ENCODE results near the gene ITGBL1.

Gene ITGBL1, protein sequence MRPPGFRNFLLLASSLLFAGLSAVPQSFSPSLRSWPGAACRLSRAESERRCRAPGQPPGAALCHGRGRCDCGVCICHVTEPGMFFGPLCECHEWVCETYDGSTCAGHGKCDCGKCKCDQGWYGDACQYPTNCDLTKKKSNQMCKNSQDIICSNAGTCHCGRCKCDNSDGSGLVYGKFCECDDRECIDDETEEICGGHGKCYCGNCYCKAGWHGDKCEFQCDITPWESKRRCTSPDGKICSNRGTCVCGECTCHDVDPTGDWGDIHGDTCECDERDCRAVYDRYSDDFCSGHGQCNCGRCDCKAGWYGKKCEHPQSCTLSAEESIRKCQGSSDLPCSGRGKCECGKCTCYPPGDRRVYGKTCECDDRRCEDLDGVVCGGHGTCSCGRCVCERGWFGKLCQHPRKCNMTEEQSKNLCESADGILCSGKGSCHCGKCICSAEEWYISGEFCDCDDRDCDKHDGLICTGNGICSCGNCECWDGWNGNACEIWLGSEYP

GRCh38 chr13:101452519-101453485 is at the start of gene ITGBL1:
Gene ITGBL1, plus strand, starts transcription at chr13:101452675. Its CDS starts 159 bp downstream, at chr13:101452834.
- H3K4me3 ChIP-seq (ENCODE audit: low read depth, low read length) = no peak within 1 kb of the TSS

DNA sequence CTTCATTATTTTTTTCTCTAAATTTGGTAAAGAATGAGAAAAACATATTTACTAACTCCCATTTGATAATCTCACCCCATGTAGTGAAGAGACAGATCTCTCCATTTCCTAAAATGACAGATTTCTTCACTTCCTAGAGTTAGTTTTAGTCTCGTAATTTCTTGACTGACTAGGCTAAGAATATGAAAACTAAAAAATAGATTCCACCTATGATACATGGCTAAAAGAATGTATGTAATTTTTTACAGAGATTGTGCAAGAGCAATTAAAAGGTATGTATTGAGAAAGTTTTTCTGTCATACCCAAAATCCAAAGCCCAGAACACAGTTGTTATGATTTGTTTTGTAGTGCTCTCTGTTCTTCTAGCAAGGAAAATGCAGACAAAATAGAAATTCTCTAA is 45.7 kb upstream of the ITGBL1 start:
- H3K4me3 ChIP-seq (ENCODE audit: low read depth, low read length) = no peak overlapping the region

DNA sequence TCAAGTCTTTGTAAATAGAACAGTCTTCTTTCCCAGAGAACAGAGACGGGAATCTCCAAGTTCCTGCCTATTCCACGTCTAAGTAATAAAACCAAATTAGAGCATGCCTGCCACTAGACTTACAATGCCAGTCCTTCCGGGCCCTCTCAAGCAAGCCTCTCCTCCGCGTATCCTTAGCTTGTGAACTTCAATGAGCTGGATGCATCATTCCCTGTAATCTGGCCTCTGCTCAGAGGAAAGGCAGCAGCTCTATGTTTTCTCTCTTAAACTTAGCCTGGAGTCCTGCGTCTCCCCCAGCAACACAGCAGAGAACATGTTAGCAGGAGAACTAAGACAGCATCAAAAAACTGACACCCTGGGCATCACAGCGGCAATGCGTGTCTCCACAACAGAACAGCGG is 44.3 kb upstream of the ITGBL1 start:
- no peak overlapping the region for H3K4me3 ChIP-seq (ENCODE audit: low read depth, low read length)

GRCh38 chr13:101408992-101409656 is 43.4 kb upstream of the ITGBL1 start:
- H3K4me3 ChIP-seq (ENCODE audit: low read depth, low read length) = no peak overlapping the region

- H3K4me3 ChIP-seq (ENCODE audit: low read depth, low read length) = no peak overlapping the region
These were observed 40.4 kb upstream of the ITGBL1 start for GRCh38 chr13:101412076-101412475.

DNA sequence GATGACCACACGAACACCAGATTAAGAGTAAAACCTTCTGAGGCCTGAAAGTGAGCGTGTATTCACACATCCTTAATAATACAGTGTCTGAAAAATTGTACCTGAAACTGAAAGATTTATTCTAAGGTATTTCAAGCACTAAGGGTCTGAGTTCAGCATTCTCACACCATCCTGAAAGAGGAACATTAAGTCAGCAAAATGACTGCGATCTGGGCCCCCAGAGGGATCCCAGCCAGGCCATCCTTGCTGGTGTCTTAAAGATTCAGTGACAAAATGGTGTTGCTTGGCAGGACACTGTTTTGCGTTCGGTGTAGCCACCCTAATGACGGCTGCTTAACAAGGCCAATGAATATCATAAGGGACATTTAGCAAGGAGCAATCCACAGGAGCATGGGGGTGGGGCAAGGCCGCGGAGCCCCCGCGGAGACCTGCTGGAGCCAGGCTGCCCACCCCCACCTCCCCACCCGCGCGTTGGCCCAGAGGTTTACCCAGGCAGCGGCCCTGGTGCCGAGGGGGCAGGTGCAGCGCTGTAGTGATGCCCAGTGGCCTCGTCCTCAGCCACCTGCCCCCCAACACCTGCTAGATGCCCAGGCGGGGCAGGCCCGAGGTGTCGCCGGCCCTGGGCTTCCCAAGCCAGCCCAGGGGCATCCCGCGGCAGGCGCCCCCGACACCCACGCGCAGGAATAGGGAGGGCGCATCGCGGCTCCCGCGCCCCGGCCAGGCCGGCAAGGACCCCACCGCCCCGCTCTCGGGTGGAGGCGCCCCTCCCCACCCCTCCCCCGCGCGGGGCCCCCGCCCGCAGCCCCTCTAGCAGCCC is 36.9 kb upstream of the ITGBL1 start:
- peak overlapping the region; percentile 6 for H3K4me3 ChIP-seq (ENCODE audit: low read depth, low read length)

- H3K4me3 ChIP-seq (ENCODE audit: low read depth, low read length) = peak within 1 kb of the TSS; percentile 60
These were observed 36.1 kb upstream of the ITGBL1 start, which contains the start of gene NALCN for GRCh38 chr13:101416181-101417042. Gene NALCN, minus strand, starts transcription at chr13:101416508. Its CDS starts 17,382 bp downstream, at chr13:101399126.

DNA sequence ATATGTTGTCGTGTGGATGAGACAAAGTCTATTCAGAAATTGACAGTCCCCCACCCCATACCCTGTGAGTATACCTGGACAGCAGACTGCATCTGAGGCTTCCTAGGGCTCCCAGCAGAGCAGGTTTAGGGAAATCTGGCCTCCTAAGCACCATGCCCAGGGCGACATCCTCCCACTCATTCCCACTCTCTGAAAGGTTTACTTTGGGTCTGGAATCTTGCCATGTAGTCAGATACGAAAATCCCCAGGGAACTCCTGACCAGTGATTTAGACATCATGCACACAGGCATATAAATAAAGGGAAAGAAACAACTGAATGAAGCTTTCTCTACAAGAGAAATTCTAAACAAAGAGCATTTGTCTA is 35.5 kb upstream of the ITGBL1 start:
- H3K4me3 ChIP-seq (ENCODE audit: low read depth, low read length) = no peak overlapping the region

- no peak overlapping the region for H3K4me3 ChIP-seq (ENCODE audit: low read depth, low read length)
These were observed 35.0 kb upstream of the ITGBL1 start for GRCh38 chr13:101417501-101417900.

- no peak overlapping the region for H3K4me3 ChIP-seq (ENCODE audit: low read depth, low read length)
These were observed 28.6 kb upstream of the ITGBL1 start for GRCh38 chr13:101423872-101424271.

- no peak overlapping the region for H3K4me3 ChIP-seq (ENCODE audit: low read depth, low read length)
These were observed 27.9 kb upstream of the ITGBL1 start for GRCh38 chr13:101424381-101425155.

- no peak overlapping the region for H3K4me3 ChIP-seq (ENCODE audit: low read depth, low read length)
These were observed 27.4 kb upstream of the ITGBL1 start for GRCh38 chr13:101425156-101425471.

DNA sequence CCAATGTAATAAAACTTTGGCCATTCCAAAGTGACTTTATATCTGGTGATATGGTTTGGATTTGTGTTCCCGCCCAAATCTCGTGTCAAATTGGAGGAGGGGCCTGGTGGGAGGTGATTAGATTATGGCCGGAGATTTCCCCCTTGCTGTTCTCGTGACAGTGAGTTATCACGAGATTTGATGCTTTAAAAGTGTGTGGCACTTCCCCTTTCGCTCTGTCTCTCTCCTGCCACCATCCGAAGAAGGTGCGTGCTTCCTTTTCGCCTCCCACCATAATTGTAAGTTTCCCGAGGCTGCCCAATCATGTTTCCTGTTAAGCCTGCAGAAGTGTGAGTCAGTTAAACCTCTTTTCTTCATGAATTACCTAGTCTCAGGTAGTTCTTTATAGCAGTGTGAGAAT is 26.9 kb upstream of the ITGBL1 start:
- no peak overlapping the region for H3K4me3 ChIP-seq (ENCODE audit: low read depth, low read length)

- no peak overlapping the region for H3K4me3 ChIP-seq (ENCODE audit: low read depth, low read length)
These were observed 22.7 kb upstream of the ITGBL1 start for GRCh38 chr13:101429733-101430132.

DNA sequence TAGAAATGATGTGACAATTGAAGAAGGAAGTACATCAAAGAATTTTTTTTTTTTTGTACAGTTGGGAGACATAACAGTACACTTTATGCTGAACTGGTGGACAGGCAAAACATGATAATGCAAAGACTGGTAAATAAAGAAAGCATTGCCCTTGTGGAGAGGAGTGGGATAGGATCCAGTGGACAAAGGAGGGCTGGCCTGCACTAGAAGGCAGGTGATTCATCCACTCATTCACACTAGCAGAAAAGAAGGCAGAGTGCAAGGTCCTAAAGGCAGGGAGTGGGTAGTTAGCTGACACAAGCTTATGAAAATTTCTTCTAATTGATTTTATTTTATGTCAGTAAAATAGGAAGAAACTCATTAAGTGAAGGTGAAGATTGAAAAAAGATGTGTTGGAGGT is 18.6 kb upstream of the ITGBL1 start:
- no peak overlapping the region for H3K4me3 ChIP-seq (ENCODE audit: low read depth, low read length)

GRCh38 chr13:101434486-101434885 is 18.0 kb upstream of the ITGBL1 start:
- no peak overlapping the region for H3K4me3 ChIP-seq (ENCODE audit: low read depth, low read length)

DNA sequence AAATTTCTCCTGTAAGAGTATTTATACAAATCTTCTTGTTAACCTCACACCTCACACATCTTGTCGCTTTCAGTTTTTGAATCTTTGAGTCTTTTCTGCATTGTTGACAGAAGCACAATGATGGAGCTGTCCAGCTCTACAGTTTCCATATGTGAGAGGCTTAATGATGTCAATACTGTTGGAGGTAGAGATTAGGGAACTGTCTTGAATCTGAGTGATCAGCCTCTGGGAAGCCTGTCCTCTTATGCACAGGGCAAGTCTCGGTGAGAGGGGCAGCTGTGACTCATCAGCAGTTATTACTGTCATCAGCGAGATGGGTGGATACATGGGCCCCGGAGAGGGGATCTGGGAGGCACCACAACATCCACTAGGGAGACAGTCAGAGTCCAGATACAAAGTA is 4.6 kb upstream of the ITGBL1 start:
- H3K4me3 ChIP-seq (ENCODE audit: low read depth, low read length) = no peak overlapping the region

Data from iPS-11a (cell line).